ENCODE measurements around the gene CIB4. TPM values are rescaled to one million over a fixed set of nuclear protein-coding genes. Genes with fewer than 3 reads are reported as not detected.

Gene CIB4
- total RNA-seq, 1 donor from 2014 or later, result not detected

DNA sequence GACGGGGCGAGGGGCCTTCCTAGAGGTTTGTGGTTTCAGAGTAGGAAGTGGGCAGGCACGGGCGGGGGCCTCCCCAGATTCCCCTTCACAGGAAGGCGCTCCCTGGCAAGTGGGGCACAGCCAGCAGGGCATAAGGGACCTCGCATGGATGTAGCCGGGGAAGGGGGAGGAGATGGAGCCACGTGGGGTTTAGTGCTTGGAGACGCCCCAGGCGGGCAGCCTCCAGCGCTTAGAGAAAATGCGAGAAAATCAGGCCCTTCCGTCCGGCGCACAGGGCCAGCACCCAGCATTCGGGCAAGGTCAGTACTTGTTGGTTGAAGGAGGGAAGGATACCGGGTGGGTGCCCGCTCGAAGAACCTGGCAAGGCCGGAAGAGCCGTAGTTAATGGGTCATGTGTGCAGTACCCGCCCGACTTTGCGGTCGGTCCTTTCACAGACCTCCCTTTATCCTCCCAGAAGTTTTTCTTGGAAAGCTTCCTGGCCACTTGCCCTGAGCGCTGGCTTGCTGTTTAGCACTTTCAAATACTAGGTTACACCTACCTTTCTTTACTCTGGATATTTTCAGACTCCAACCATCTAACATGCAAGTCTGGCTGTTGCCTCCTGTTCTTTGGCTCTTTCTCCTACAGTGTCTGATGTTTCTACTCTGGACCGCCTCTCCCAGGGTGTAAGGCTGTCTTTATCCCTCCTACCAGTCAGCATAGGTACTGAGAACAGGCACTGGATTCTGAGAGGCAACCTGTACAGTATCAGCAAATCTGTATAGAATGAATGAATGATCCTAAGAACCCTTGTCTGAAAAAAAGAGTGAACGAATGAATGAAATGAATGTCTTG is 78.1 kb downstream of the CIB4 start:
- Histone ChIP-seq H3K36me3 (no peaks in the 10 kb centered on the region), H3K27ac (no peak overlapping the region), H3K4me1 (peaks cover 18% of the 10 kb centered on the region), H3K27me3 (no peaks in the 10 kb centered on the region), H3K9me3 (no peaks in the 10 kb centered on the region), H3K4me3 (peak overlapping the region; percentile 33 to 40)
- no peak for DNase-seq (ENCODE audit: extremely low spot score in 2 of 2)
- intact Hi-C loops (cut with DNase I), result no loop called here
- no peak for TF ChIP-seq CTCF (IDR thresholded peaks at IDR 0.05)
- no peak for TF ChIP-seq POLR2AphosphoS5 (IDR thresholded peaks at IDR 0.05; ENCODE audit: insufficient read depth in 1 of 2, low read depth in 1 of 2)
- no peak for TF ChIP-seq POLR2A (IDR thresholded peaks at IDR 0.05)

DNA sequence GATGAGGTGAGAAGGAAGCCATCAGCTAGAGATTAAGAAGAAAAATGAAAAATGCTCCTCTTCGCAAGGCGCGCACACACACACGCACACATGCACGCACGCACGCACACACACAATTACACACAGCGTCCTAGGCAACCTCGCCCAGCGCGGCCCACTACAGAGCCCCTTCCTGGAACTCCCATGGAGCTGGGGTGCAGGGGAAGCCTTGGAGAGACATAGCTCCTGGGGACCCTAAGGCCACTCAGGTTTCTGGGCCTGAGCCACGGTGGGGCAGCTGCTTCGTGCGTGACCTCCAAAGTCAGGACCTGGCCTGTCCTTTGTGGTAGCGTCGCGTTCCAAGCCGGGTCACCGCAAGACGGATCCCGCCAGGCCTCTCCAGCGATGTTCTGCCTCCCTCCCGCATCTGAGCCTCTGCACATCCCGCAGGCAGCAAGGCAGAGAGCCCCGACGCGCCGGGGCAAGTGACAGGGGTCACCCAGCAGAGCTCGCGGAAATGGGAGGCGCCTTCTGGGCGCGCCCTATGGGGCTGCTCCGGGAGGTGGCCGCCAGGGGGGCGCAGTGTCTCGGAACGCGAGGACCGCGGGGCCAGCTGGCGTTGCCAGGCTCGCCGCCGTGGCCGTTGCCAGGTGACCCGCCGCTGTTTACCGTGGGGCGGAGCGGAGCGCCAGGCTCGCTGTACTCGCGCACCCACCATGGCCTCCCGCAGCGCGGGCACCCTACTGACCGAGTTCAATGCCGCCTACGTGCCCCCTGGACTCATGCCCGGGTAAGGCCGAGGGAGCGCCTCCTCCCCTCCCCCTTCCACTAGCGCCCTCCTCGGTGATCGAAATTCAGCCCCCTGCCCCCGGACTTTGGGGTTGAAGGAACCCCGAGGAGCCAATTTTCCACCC is 79.0 kb downstream of the CIB4 start:
- H3K4me1 ChIP-seq, result peaks cover 18% of the 10 kb centered on the region
- no peaks in the 10 kb centered on the region for H3K36me3 ChIP-seq
- H3K27me3 ChIP-seq, result no peaks in the 10 kb centered on the region
- peak overlapping the region; percentile 33 to 40 for H3K4me3 ChIP-seq
- H3K27ac ChIP-seq, result no peak overlapping the region
- TF ChIP-seq POLR2AphosphoS5 (IDR thresholded peaks at IDR 0.05; ENCODE audit: insufficient read depth in 1 of 2, low read depth in 1 of 2) (no peak), POLR2A (IDR thresholded peaks at IDR 0.05) (no peak), CTCF (IDR thresholded peaks at IDR 0.05) (no peak)
- no peak for DNase-seq (ENCODE audit: extremely low spot score in 2 of 2)
- H3K9me3 ChIP-seq, result no peaks in the 10 kb centered on the region
- intact Hi-C loops (cut with DNase I), result no loop called here

DNA sequence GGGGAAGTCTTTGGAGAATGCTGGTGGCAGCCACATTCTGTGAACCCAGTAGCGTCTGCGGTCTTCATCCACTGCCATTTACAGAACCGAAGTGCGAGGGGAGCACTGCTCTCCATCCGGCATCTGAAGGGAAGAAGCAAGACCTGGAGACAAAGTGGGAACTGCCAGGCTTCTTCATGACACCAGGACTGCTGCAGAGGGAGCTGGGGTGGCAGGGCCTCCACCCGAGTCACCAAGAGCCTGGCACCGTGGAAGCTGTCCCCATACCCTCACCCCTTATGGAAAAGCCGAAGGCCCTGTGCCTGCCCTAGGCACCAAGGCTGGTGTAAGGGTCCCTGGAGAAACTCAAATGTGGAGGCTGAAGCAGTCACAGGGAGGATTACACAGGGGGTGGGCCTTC is 79.8 kb downstream of the CIB4 start:
- H3K4me1 ChIP-seq, result peaks cover 18% of the 10 kb centered on the region
- DNase-seq (ENCODE audit: extremely low spot score in 2 of 2), result no peak
- intact Hi-C loops (cut with DNase I), result no loop called here
- TF ChIP-seq POLR2AphosphoS5 (IDR thresholded peaks at IDR 0.05; ENCODE audit: insufficient read depth in 1 of 2, low read depth in 1 of 2), result no peak
- TF ChIP-seq CTCF (IDR thresholded peaks at IDR 0.05), result no peak
- TF ChIP-seq POLR2A (IDR thresholded peaks at IDR 0.05), result no peak
- no peak overlapping the region for H3K27ac ChIP-seq
- no peaks in the 10 kb centered on the region for H3K27me3 ChIP-seq
- H3K9me3 ChIP-seq, result no peaks in the 10 kb centered on the region
- H3K36me3 ChIP-seq, result no peaks in the 10 kb centered on the region
- no peak overlapping the region for H3K4me3 ChIP-seq

- Histone ChIP-seq H3K36me3 (no peaks in the 10 kb centered on the region), H3K4me1 (peaks cover 18% of the 10 kb centered on the region), H3K27me3 (no peaks in the 10 kb centered on the region), H3K4me3 (no peak overlapping the region), H3K27ac (no peak overlapping the region), H3K9me3 (no peaks in the 10 kb centered on the region)
- intact Hi-C loops (cut with DNase I), result no loop called here
- no peak for DNase-seq (ENCODE audit: extremely low spot score in 2 of 2)
- no peak for TF ChIP-seq CTCF (IDR thresholded peaks at IDR 0.05)
- TF ChIP-seq POLR2A (IDR thresholded peaks at IDR 0.05), result no peak
- no peak for TF ChIP-seq POLR2AphosphoS5 (IDR thresholded peaks at IDR 0.05; ENCODE audit: insufficient read depth in 1 of 2, low read depth in 1 of 2)
Observed at GRCh38 chr2:26560892-26561291, 80.3 kb downstream of the CIB4 start.

All from vagina (tissue), 2 donors.